Measurements from ENCODE around the gene TUBB3. TPM values are rescaled to one million over a fixed set of nuclear protein-coding genes. Genes with fewer than 3 reads are reported as not detected.

TUBB3 gene
- total RNA-seq, 1 donor from 2014 or later: 201 TPM

DNA sequence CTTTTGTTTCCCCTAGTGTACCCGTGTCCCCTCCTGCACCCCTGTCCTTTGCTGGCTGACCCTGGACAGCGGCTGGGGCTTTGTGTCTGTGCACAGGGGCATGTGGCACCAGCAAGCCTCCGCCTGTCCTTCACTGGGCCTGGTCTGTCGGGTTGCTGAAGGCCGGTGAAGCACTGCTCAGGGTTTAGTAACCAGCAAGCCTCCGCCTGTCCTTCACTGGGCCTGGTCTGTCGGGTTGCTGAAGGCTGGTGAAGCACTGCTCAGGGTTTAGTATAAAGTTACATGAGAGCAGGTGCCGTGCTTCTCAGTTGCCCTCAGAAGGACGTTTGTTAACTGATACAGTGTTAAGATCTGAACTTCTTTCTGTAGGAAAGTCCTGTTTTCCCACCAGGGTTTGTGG is 59.2 kb downstream of the TUBB3 start:
- no peaks in the 10 kb centered on the region for H3K27me3 Mint-ChIP-seq
- H3K9me3 Mint-ChIP-seq (ENCODE audit: low read depth): no peaks in the 10 kb centered on the region
- H3K36me3 Mint-ChIP-seq (ENCODE audit: insufficient read depth): peaks cover 24% of the 10 kb centered on the region
- H3K27ac Mint-ChIP-seq: no peak overlapping the region
- no peak for DNase-seq (ENCODE audit: low spot score, unreplicated experiment)
- H3K4me3 Mint-ChIP-seq (ENCODE audit: low read depth): no peak overlapping the region
- TF ChIP-seq CTCF (IDR thresholded peaks at IDR 0.05; ENCODE audit: unreplicated experiment): no peak
- no peaks in the 10 kb centered on the region for H3K4me1 Mint-ChIP-seq (ENCODE audit: low read depth)

DNA sequence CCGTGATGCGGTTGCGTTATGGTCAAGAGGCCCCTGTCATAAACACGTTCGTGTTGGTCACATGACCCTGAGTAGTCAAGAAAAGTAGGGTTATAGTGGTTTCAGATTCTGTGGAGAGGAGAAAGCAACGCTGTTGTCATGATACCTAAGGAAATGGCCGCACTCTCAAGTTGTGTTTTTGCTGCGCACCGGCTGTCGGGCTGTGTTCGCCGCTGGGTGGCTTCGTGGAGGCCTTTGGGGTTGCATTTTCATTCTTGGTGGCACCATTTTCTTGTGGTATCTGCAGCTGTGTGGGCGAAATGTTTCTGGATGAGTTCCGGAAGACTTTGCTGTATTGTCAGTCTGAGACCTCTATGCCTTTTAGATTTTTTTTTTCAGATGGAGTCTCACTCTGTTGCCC is 60.4 kb downstream of the TUBB3 start:
- peaks cover 25% of the 10 kb centered on the region for H3K36me3 Mint-ChIP-seq (ENCODE audit: insufficient read depth)
- H3K27ac Mint-ChIP-seq: no peak overlapping the region
- no peak for TF ChIP-seq CTCF (IDR thresholded peaks at IDR 0.05; ENCODE audit: unreplicated experiment)
- H3K27me3 Mint-ChIP-seq: no peaks in the 10 kb centered on the region
- no peaks in the 10 kb centered on the region for H3K9me3 Mint-ChIP-seq (ENCODE audit: low read depth)
- no peaks in the 10 kb centered on the region for H3K4me1 Mint-ChIP-seq (ENCODE audit: low read depth)
- no peak for DNase-seq (ENCODE audit: low spot score, unreplicated experiment)
- H3K4me3 Mint-ChIP-seq (ENCODE audit: low read depth): no peak overlapping the region

DNA sequence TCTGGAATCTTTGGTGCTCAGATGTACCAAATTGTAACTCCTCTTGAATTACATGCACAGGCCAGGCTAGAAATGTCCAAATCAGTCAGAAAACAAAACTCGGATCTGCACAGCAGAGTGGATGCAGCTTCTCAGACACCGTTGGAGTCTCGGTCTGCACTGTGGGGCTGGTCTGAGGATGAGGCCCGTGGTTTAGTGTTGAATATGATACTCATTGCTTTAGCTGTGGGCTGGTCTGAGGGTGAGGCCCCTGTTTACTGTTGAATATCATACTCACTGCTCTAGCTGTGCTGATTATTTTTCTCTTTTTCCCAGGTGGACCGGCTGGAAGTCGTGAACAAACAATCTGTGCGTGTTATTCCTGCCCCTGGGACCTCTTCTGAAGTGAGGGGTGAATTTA is 61.1 kb downstream of the TUBB3 start:
- no peak for DNase-seq (ENCODE audit: low spot score, unreplicated experiment)
- no peak for TF ChIP-seq CTCF (IDR thresholded peaks at IDR 0.05; ENCODE audit: unreplicated experiment)
- no peaks in the 10 kb centered on the region for H3K4me1 Mint-ChIP-seq (ENCODE audit: low read depth)
- H3K36me3 Mint-ChIP-seq (ENCODE audit: insufficient read depth): peaks cover 24% of the 10 kb centered on the region
- H3K4me3 Mint-ChIP-seq (ENCODE audit: low read depth): no peak overlapping the region
- no peaks in the 10 kb centered on the region for H3K27me3 Mint-ChIP-seq
- no peaks in the 10 kb centered on the region for H3K9me3 Mint-ChIP-seq (ENCODE audit: low read depth)
- H3K27ac Mint-ChIP-seq: no peak overlapping the region

- no peaks in the 10 kb centered on the region for H3K4me1 Mint-ChIP-seq (ENCODE audit: low read depth)
- no peaks in the 10 kb centered on the region for H3K27me3 Mint-ChIP-seq
- peaks cover 20% of the 10 kb centered on the region for H3K36me3 Mint-ChIP-seq (ENCODE audit: insufficient read depth)
- DNase-seq (ENCODE audit: low spot score, unreplicated experiment): no peak
- no peak for TF ChIP-seq CTCF (IDR thresholded peaks at IDR 0.05; ENCODE audit: unreplicated experiment)
- H3K9me3 Mint-ChIP-seq (ENCODE audit: low read depth): no peaks in the 10 kb centered on the region
- H3K4me3 Mint-ChIP-seq (ENCODE audit: low read depth): no peak overlapping the region
- no peak overlapping the region for H3K27ac Mint-ChIP-seq
Measured at GRCh38 chr16:89985219-89985618, 62.1 kb downstream of the TUBB3 start.

Other genes starting within 250 kb of the TUBB3 start
- gene CDK10, start 236.7 kb upstream of the TUBB3 start, total RNA-seq: 183 and 192 TPM in 2 replicates
- gene SPATA2L, start 221.6 kb upstream of the TUBB3 start, total RNA-seq: 14.0 and 15.5 TPM in 2 replicates
- gene VPS9D1, start 202.4 kb upstream of the TUBB3 start, total RNA-seq: 17.4 and 17.9 TPM in 2 replicates
- gene ZNF276, start 201.8 kb upstream of the TUBB3 start, total RNA-seq: 22.5 and 25.0 TPM in 2 replicates
- gene FANCA, start 106.7 kb upstream of the TUBB3 start, total RNA-seq: 74.5 and 81.6 TPM in 2 replicates
- 24.2 TPM in 2 replicates for gene SPIRE2, start 94.9 kb upstream of the TUBB3 start, total RNA-seq
- gene TCF25, start 49.8 kb upstream of the TUBB3 start, total RNA-seq: 177 and 199 TPM in 2 replicates
- 3.8 and 4.6 TPM in 2 replicates for gene MC1R, start 4.5 kb upstream of the TUBB3 start, total RNA-seq
- gene DEF8, start 25.4 kb downstream of the TUBB3 start, total RNA-seq: 67.9 and 72.1 TPM in 2 replicates
- gene DBNDD1, start 96.1 kb downstream of the TUBB3 start, total RNA-seq: 53.8 and 57.4 TPM in 2 replicates
- gene PRDM7, start 154.0 kb downstream of the TUBB3 start, total RNA-seq: not detected in 2 replicates